Sigmoid colon (tissue), 7 donors: ENCODE results near the gene PDE6B. TPM values are rescaled to one million over a fixed set of nuclear protein-coding genes. Genes with fewer than 3 reads are reported as not detected.
A peak's percentile ranks its signal among the peaks of the same experiment; 100 is the strongest.

Experiments
- DNase-seq: peaks from one replicate; pipeline ENCODE4 v3.0.0-alpha.2; 2019
- H3K27ac ChIP-seq, 4 donors: fragments of 200-600 bp; sonication (generic); one replicate each; pipeline ENCODE4 v1.5.1; 2016 to 2019; ENCODE audit warnings: mild to moderate bottlenecking in 1 of 4
- H3K27me3 ChIP-seq, 3 donors: fragments of 200-600 bp; sonication (generic); one replicate each; pipeline ENCODE4 v1.5.1; 2019; ENCODE audit warnings: mild to moderate bottlenecking in 1 of 3
- H3K36me3 ChIP-seq, 4 donors: fragments of 200-600 bp; sonication (generic); one replicate each; pipeline ENCODE4 v1.5.1; 2016 to 2019
- H3K4me1 ChIP-seq, 4 donors: fragments of 200-600 bp; sonication (generic); one replicate each; pipeline ENCODE4 v1.5.1; 2017 to 2019
- H3K4me3 ChIP-seq, 4 donors: fragments of 200-600 bp; sonication (generic); one replicate each; pipeline ENCODE4 v1.5.1; 2017 to 2019; ENCODE audit warnings: mild to moderate bottlenecking in 2 of 4, moderate library complexity in 1 of 4
- H3K9me3 ChIP-seq, 4 donors: fragments of 200-600 bp in 3 of 4; sonication (generic) in 3 of 4; one replicate each; pipeline versions ENCODE4 v1.5.1 to v1.6.1; 2013 to 2019
- EP300 ChIP-seq, 4 donors: sonication (generic); formaldehyde crosslinking; IDR thresholded peaks; one replicate each; pipeline ENCODE4 v1.6.1; 2017; ENCODE audit warnings: antibody characterized with exemption in 4 of 4
- POLR2A ChIP-seq, 2 donors: fragments of 450-650 bp; IDR thresholded peaks; one replicate each; pipeline ENCODE4 v1.6.1; 2016; ENCODE audit warnings: antibody characterized with exemption in 2 of 2, mild to moderate bottlenecking in 2 of 2, moderate library complexity in 2 of 2
- POLR2AphosphoS5 ChIP-seq, 4 donors: sonication (generic); formaldehyde crosslinking; IDR thresholded peaks; one replicate each; pipeline ENCODE4 v1.6.1; 2017; ENCODE audit warnings: antibody characterized with exemption in 4 of 4
- WGBS, 2 donors: extraction: QIAGEN DNeasy Blood & Tissue Kit; methylation state at CpG; one replicate each; pipeline ENCODE4 v1.1.7; 2013; 5-methylcytosine and 5-hydroxymethylcytosine counted together
- intact Hi-C: fragments of 100-400 bp; cut with DNase I; formaldehyde crosslinking; loops from one replicate; pipeline ENCODE4 v1.15.1; 2023
- polyA plus RNA-seq, 3 donors: library from polyadenylated mRNA; stranded (reverse); fragments of 200-250 nt; gene quantifications; one replicate each; pipeline ENCODE4 v1.2.3, GENCODE V29; 2013
- total RNA-seq, 4 donors: library from RNA; depleted of rRNA; stranded (reverse); fragments of >200 nt; gene quantifications; one replicate each; pipeline ENCODE4 v1.1.0, GENCODE V29; 2016
- TF ChIP-seq, protein P1 (sequence below), 4 experiments: fragments of 450-650 bp in 3 of 4; fragments of 200-600 bp in 1 of 4; IDR thresholded peaks; one replicate each; pipeline ENCODE4 v1.5.1; 2016 to 2019; ENCODE audit warnings: antibody characterized with exemption in 4 of 4, mild to moderate bottlenecking in 3 of 4, moderate library complexity in 2 of 4
- donor health status: healthy with polysubstance abuse.
- donor health status: Bipolar disorder and iron deficiency.
- donor health status: healthy.

Gene PDE6B
- total and polyA plus RNA-seq, 7 donors = under 0.01 to 5.4 (median 1.5) TPM; not detected in 1

GRCh38 chr4:628821-629635 is 3.7 kb downstream of the PDE6B start:
- WGBS, 2 donors = 88 to 89% methylated on average over 27 of the region's 27 CpGs
- no peak for DNase-seq
- peaks cover 0 to 30% (median 9%) of the 10 kb centered on the region in 3 donors for H3K27me3 ChIP-seq

GRCh38 chr4:629636-629914 is 4.2 kb downstream of the PDE6B start:
- WGBS, 2 donors = 81 to 89% methylated on average over 9 of the region's 9 CpGs
- Histone ChIP-seq H3K27me3 (peaks cover 0 to 26% (median 9%) of the 10 kb centered on the region in 3 donors), H3K4me1 (no peaks in the 10 kb centered on the region), H3K4me3 (no peak overlapping the region), H3K27ac (no peak overlapping the region), H3K36me3 (no peaks in the 10 kb centered on the region), H3K9me3 (no peaks in the 10 kb centered on the region)
- intact Hi-C loops = no loop called here
- DNase-seq = no peak
- no peak for TF ChIP-seq EP300 (IDR thresholded peaks at IDR 0.05)
- TF ChIP-seq, protein P1, sequence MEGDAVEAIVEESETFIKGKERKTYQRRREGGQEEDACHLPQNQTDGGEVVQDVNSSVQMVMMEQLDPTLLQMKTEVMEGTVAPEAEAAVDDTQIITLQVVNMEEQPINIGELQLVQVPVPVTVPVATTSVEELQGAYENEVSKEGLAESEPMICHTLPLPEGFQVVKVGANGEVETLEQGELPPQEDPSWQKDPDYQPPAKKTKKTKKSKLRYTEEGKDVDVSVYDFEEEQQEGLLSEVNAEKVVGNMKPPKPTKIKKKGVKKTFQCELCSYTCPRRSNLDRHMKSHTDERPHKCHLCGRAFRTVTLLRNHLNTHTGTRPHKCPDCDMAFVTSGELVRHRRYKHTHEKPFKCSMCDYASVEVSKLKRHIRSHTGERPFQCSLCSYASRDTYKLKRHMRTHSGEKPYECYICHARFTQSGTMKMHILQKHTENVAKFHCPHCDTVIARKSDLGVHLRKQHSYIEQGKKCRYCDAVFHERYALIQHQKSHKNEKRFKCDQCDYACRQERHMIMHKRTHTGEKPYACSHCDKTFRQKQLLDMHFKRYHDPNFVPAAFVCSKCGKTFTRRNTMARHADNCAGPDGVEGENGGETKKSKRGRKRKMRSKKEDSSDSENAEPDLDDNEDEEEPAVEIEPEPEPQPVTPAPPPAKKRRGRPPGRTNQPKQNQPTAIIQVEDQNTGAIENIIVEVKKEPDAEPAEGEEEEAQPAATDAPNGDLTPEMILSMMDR (IDR thresholded peaks at IDR 0.05) = no peak
- no peak for TF ChIP-seq POLR2AphosphoS5 (IDR thresholded peaks at IDR 0.05)
- TF ChIP-seq POLR2A (IDR thresholded peaks at IDR 0.05) = no peak

More at GRCh38 chr4:628821-629635, 3.7 kb downstream of the PDE6B start:
- Histone ChIP-seq H3K4me1 (no peaks in the 10 kb centered on the region), H3K4me3 (no peak overlapping the region), H3K27ac (no peak overlapping the region), H3K9me3 (no peaks in the 10 kb centered on the region), H3K36me3 (no peaks in the 10 kb centered on the region)
- intact Hi-C loops = no loop called here
- TF ChIP-seq POLR2AphosphoS5 (IDR thresholded peaks at IDR 0.05) = no peak
- TF ChIP-seq POLR2A (IDR thresholded peaks at IDR 0.05) = no peak
- no peak for TF ChIP-seq EP300 (IDR thresholded peaks at IDR 0.05)
- TF ChIP-seq, protein P1 (IDR thresholded peaks at IDR 0.05) = no peak

DNA sequence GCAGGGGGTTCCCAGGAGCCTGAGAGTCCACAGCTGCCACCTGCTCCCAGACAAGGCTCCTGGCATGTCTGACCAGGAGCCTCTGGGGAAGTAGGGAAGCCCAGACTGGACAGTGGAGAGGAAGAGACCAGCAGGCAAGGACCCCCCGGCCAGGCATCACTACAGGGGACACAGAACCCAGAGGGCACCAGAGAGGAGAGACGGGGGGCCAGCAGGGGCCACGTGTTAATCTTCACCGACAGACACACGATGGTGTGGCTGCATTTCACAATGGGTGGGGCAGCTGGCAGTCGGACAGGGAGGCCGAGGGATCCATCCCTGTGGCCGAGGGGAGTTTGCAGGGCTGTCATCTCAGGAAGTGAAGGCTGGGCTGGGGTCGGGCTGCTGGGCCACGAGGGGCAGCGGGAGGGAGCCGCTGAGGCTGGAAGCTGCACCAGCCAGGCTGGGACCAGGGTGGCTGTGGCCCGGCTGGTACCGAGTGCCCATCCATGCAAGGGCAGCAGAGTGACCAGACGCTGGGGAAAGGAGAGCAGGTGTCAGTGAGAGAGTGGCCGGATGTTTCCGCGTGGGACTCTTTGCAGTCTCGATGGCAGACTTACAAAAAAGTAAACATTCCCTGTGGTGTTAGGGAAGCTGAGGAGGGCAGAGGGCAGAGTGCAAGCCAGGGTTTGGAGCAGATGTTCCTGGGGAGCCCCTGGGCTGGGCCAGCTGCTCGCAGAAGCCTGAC is 4.7 kb downstream of the PDE6B start:
- 37 to 56% methylated on average over 20 of the region's 20 CpGs for WGBS, 2 donors
- intact Hi-C loops = no loop called here
- Histone ChIP-seq H3K27me3 (peaks cover 0 to 24% (median 9%) of the 10 kb centered on the region in 3 donors), H3K4me1 (no peaks in the 10 kb centered on the region), H3K27ac (no peak overlapping the region), H3K4me3 (no peak overlapping the region), H3K9me3 (no peaks in the 10 kb centered on the region), H3K36me3 (no peaks in the 10 kb centered on the region)
- no peak for TF ChIP-seq EP300 (IDR thresholded peaks at IDR 0.05)
- no peak for TF ChIP-seq POLR2A (IDR thresholded peaks at IDR 0.05)
- TF ChIP-seq, protein P1 (IDR thresholded peaks at IDR 0.05) = no peak
- no peak for TF ChIP-seq POLR2AphosphoS5 (IDR thresholded peaks at IDR 0.05)
- peak; percentile 54 for DNase-seq

DNA sequence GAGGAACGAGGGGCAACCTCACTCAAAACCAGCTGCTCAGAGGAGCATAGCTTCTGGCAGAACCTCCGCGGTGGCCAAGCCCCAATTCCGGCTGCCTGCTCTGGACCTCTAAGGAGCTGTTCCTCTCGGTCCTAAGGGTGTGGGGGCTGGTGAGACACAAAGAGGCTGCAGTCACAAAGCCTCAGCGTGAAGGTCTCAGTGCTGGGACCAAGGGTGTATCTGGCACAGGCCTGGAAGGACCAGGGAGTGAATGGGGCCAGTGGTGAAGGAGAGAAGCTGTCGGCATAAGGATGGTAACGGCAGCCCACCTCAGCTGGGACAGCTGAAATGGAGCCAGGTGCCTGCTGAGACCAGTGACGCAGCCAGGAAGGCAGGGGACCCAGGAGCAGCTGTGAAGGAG is 5.3 kb downstream of the PDE6B start:
- no peaks in the 10 kb centered on the region for H3K4me1 ChIP-seq
- no peaks in the 10 kb centered on the region for H3K36me3 ChIP-seq
- DNase-seq = peak; percentile 33
- no peak overlapping the region for H3K27ac ChIP-seq
- WGBS, 2 donors = 63 to 72% methylated on average over 9 of the region's 9 CpGs
- no peak overlapping the region for H3K4me3 ChIP-seq
- TF ChIP-seq, protein P1 (IDR thresholded peaks at IDR 0.05) = no peak
- TF ChIP-seq EP300 (IDR thresholded peaks at IDR 0.05) = no peak
- no peak for TF ChIP-seq POLR2AphosphoS5 (IDR thresholded peaks at IDR 0.05)
- H3K27me3 ChIP-seq = peaks cover 0 to 24% (median 9%) of the 10 kb centered on the region in 3 donors
- intact Hi-C loops = no loop called here
- H3K9me3 ChIP-seq = no peaks in the 10 kb centered on the region
